Lung (tissue), 12 donors: ENCODE measurements around the gene KCNMA1. TPM values are rescaled to one million over a fixed set of nuclear protein-coding genes. Genes with fewer than 3 reads are reported as not detected.

Experiments
- ATAC-seq: fragments of 200-7000 bp; cut with Tn5 transposase; one replicate; pipeline ENCODE4 v1.9.1; 2020; ENCODE audit warnings: moderate number of reproducible peaks; ENCODE audit not compliant: insufficient read depth, low FRiP score
- DNase-seq, 3 donors: peaks; one replicate each; pipeline ENCODE4 v3.0.0-alpha.2; 2013 to 2017
- H3K27ac ChIP-seq, 2 donors: one replicate each; pipeline ENCODE4 v1.5.1; 2013; ENCODE audit warnings: mild to moderate bottlenecking in 2 of 2, moderate library complexity in 2 of 2, control low read depth in 1 of 2, inconsistent platforms in 1 of 2, low read depth in 1 of 2, low read length in 1 of 2
- H3K27me3 ChIP-seq, 3 donors: one replicate each; pipeline ENCODE4 v1.5.1; 2013; ENCODE audit warnings: low read length in 2 of 3; ENCODE audit not compliant: control insufficient read depth in 3 of 3, insufficient read depth in 3 of 3
- H3K36me3 ChIP-seq, 4 donors: one replicate each; pipeline ENCODE4 v1.5.1; 2013; ENCODE audit warnings: low read length in 4 of 4, mild to moderate bottlenecking in 1 of 4, moderate library complexity in 1 of 4; ENCODE audit not compliant: control insufficient read depth in 4 of 4, insufficient read depth in 4 of 4
- H3K4me1 ChIP-seq, 5 donors: one replicate each; pipeline ENCODE4 v1.5.1; 2013; ENCODE audit warnings: low read length in 5 of 5, mild to moderate bottlenecking in 2 of 5, moderate library complexity in 1 of 5; ENCODE audit not compliant: control insufficient read depth in 5 of 5, insufficient read depth in 5 of 5
- H3K4me3 ChIP-seq: one replicate; pipeline ENCODE4 v1.5.1; 2013; ENCODE audit warnings: mild to moderate bottlenecking, control low read depth, moderate library complexity
- H3K9ac ChIP-seq, 2 donors: one replicate each; pipeline ENCODE4 v1.5.1; 2013; ENCODE audit warnings: low read length in 2 of 2, control low read depth in 1 of 2; ENCODE audit not compliant: insufficient read depth in 1 of 2
- H3K9me3 ChIP-seq, 4 donors: one replicate each; pipeline ENCODE4 v1.5.1; 2013; ENCODE audit warnings: low read length in 3 of 4, mild to moderate bottlenecking in 1 of 4, moderate library complexity in 1 of 4; ENCODE audit not compliant: control insufficient read depth in 4 of 4, insufficient read depth in 3 of 4
- WGBS, 2 donors: extraction: QIAGEN DNeasy Blood & Tissue Kit; methylation state at CpG; one replicate each; pipeline ENCODE4 v1.1.7; 2013; 5-methylcytosine and 5-hydroxymethylcytosine counted together
- polyA plus RNA-seq, 2 donors: library from polyadenylated mRNA; stranded (reverse); fragments of 200-250 nt; gene quantifications; one replicate each; pipeline ENCODE4 v1.2.1, GENCODE V29; 2013
- total RNA-seq, 2 donors: library from RNA; depleted of rRNA in 1 of 2; stranded (reverse); fragments of >200 nt in 1 of 2; gene quantifications; one replicate each; pipeline ENCODE4 v1.2.1, GENCODE V29; 2014 to 2021
- TF ChIP-seq, protein P1 (sequence below): IDR thresholded peaks from 2 replicates; pipeline ENCODE4 v1.5.1; 2012; ENCODE audit warnings: mild to moderate bottlenecking; ENCODE audit errors: control extremely low read depth, extremely low read depth
- donor health status: control.
- donor health status: control.
- donor health status: Bipolar disorder and iron deficiency.
- donor health status: healthy.
- donor health status: DM: yes; HTN: yes; CAD: no.

KCNMA1 gene
- total and polyA plus RNA-seq, 4 donors: 3.8 to 13.0 (median 5.5) TPM

- DNase-seq (no peak), ATAC-seq (no peak)
- Histone ChIP-seq H3K27ac (no peak overlapping the region), H3K9ac (no peak overlapping the region), H3K4me1 (peaks cover 0 to 4% (median 0%) of the 10 kb centered on the region in 5 donors), H3K9me3 (peaks cover 0 to 2% (median 0%) of the 10 kb centered on the region in 4 donors), H3K36me3 (no peaks in the 10 kb centered on the region), H3K4me3 (no peak overlapping the region), H3K27me3 (no peaks in the 10 kb centered on the region)
- TF ChIP-seq, protein P1, sequence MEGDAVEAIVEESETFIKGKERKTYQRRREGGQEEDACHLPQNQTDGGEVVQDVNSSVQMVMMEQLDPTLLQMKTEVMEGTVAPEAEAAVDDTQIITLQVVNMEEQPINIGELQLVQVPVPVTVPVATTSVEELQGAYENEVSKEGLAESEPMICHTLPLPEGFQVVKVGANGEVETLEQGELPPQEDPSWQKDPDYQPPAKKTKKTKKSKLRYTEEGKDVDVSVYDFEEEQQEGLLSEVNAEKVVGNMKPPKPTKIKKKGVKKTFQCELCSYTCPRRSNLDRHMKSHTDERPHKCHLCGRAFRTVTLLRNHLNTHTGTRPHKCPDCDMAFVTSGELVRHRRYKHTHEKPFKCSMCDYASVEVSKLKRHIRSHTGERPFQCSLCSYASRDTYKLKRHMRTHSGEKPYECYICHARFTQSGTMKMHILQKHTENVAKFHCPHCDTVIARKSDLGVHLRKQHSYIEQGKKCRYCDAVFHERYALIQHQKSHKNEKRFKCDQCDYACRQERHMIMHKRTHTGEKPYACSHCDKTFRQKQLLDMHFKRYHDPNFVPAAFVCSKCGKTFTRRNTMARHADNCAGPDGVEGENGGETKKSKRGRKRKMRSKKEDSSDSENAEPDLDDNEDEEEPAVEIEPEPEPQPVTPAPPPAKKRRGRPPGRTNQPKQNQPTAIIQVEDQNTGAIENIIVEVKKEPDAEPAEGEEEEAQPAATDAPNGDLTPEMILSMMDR: no peak
- 76 to 91% methylated on average over 6 of the region's 6 CpGs for WGBS, 2 donors
These were observed 170.1 kb downstream of the KCNMA1 start for GRCh38 chr10:77467422-77467963.

- H3K9me3 ChIP-seq: no peaks in the 10 kb centered on the region
- ATAC-seq: no peak
- no peaks in the 10 kb centered on the region for H3K27me3 ChIP-seq
- no peak overlapping the region for H3K9ac ChIP-seq
- TF ChIP-seq, protein P1: no peak
- H3K27ac ChIP-seq: no peak overlapping the region
- WGBS, 2 donors: 85 to 89% methylated on average over 9 of the region's 9 CpGs
- no peak overlapping the region for H3K4me3 ChIP-seq
- DNase-seq: no peak
- no peaks in the 10 kb centered on the region for H3K4me1 ChIP-seq
- H3K36me3 ChIP-seq: no peaks in the 10 kb centered on the region
These were observed 173.5 kb downstream of the KCNMA1 start for GRCh38 chr10:77463967-77464745.

GRCh38 chr10:77463499-77463898 is 174.1 kb downstream of the KCNMA1 start:
- ATAC-seq: no peak
- no peaks in the 10 kb centered on the region for H3K4me1 ChIP-seq
- no peaks in the 10 kb centered on the region for H3K36me3 ChIP-seq
- TF ChIP-seq, protein P1: no peak
- H3K9me3 ChIP-seq: no peaks in the 10 kb centered on the region
- no peak for DNase-seq
- no peak overlapping the region for H3K4me3 ChIP-seq
- WGBS, 2 donors: 51 to 62% methylated on average over 4 of the region's 4 CpGs
- no peak overlapping the region for H3K9ac ChIP-seq
- no peaks in the 10 kb centered on the region for H3K27me3 ChIP-seq
- no peak overlapping the region for H3K27ac ChIP-seq
